Common myeloid progenitor, CD34-positive (primary cell): ENCODE data around the gene STK24.

Experiments
- CTCF ChIA-PET: fragments of 350-600 bp; sonication (Branson Sonifier 250); formaldehyde crosslinking; loops from one replicate; lab custom pipeline; 2021; ENCODE audit warnings: antibody characterized with exemption; lab: Charles Lee
- POLR2A ChIA-PET: fragments of 350-600 bp; sonication (Branson Sonifier 250); formaldehyde crosslinking; loops from one replicate; lab custom pipeline; 2021; ENCODE audit warnings: antibody characterized with exemption; lab: Charles Lee
- DNase-seq, 3 donors: peaks; one replicate each; pipeline versions ENCODE4 v3.0.0 to v3.0.0-alpha.2; 2013
- H3K27ac ChIP-seq, 2 experiments: 1 replicate in 1 of 2; 2 replicates in 1 of 2; pipeline ENCODE4 v1.7.0; 2013; ENCODE audit warnings: inconsistent platforms in 2 of 2, low read length in 2 of 2, mild to moderate bottlenecking in 2 of 2, low read depth in 1 of 2, moderate library complexity in 1 of 2; ENCODE audit not compliant: severe bottlenecking in 2 of 2, insufficient read depth in 1 of 2, poor library complexity in 1 of 2
- H3K27me3 ChIP-seq, 5 experiments: replicated peaks in 2 of 5; 1 replicate in 3 of 5; 2 replicates in 2 of 5; pipeline versions ENCODE4 v1.6.1 to v1.7.0; 2013; ENCODE audit warnings: low read length in 4 of 5, mild to moderate bottlenecking in 2 of 5, moderate library complexity in 2 of 5, inconsistent platforms in 1 of 5; ENCODE audit not compliant: insufficient read depth in 5 of 5, control insufficient read depth in 4 of 5
- H3K36me3 ChIP-seq, 4 experiments: 1 replicate in 2 of 4; 2 replicates in 2 of 4; pipeline versions ENCODE4 v1.6.1 to v1.7.0; 2013; ENCODE audit warnings: low read length in 3 of 4, control low read depth in 1 of 4, mild to moderate bottlenecking in 1 of 4; ENCODE audit not compliant: control insufficient read depth in 4 of 4, insufficient read depth in 4 of 4
- H3K4me1 ChIP-seq, 4 experiments: 1 replicate in 3 of 4; 2 replicates in 1 of 4; pipeline versions ENCODE4 v1.6.1 to v1.7.1; 2013; ENCODE audit warnings: low read length in 3 of 4, mild to moderate bottlenecking in 3 of 4, control low read depth in 1 of 4, inconsistent platforms in 1 of 4, moderate library complexity in 1 of 4; ENCODE audit not compliant: control insufficient read depth in 4 of 4, insufficient read depth in 4 of 4; ENCODE audit errors: control extremely low read depth in 1 of 4
- H3K4me3 ChIP-seq, 7 experiments: 1 replicate in 4 of 7; 2 replicates in 3 of 7; pipeline versions ENCODE4 v1.5.1 to v1.7.0; 2013; ENCODE audit warnings: mild to moderate bottlenecking in 7 of 7, low read length in 6 of 7, moderate library complexity in 6 of 7, inconsistent platforms in 2 of 7, low read depth in 2 of 7, control low read depth in 1 of 7; ENCODE audit not compliant: insufficient read depth in 4 of 7, control insufficient read depth in 1 of 7; ENCODE audit errors: extremely low read depth in 1 of 7
- H3K9me3 ChIP-seq, 5 experiments: 1 replicate in 4 of 5; 2 replicates in 1 of 5; pipeline versions ENCODE4 v1.6.1 to v1.7.1; 2013; ENCODE audit warnings: low read length in 4 of 5, mild to moderate bottlenecking in 2 of 5, inconsistent platforms in 1 of 5, low read depth in 1 of 5, moderate library complexity in 1 of 5; ENCODE audit not compliant: control insufficient read depth in 4 of 5, insufficient read depth in 2 of 5; ENCODE audit errors: control extremely low read depth in 1 of 5
- WGBS: methylation state at CpG from one replicate; pipeline ENCODE4 v1.1.5; 2013; ENCODE audit not compliant: insufficient coverage; 5-methylcytosine and 5-hydroxymethylcytosine counted together

Gene STK24

DNA sequence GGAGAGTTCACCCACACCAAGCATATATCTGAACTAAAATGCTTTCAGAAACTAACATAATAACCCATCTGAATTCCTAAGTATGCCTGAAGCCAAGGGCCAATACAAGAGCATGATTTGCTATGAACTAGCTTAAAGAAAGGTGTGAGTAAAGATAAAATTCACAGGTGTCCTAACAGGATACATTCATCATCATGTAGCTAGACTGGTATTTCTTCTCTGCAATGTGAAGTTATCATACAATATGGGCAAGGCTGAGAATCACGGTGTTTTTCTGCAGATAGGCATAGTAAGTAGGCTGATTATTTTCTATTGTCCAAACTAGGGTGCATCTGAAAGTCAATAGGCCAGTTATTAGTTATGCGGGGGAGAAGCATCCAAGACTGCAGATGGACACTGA is 63.1 kb downstream of the STK24 start:
- H3K36me3 ChIP-seq: peaks cover 8 to 27% (median 11%) of the 10 kb centered on the region in 4 experiments
- H3K27me3 ChIP-seq: no peaks in the 10 kb centered on the region
- no peak for DNase-seq
- H3K27ac ChIP-seq: no peak overlapping the region
- H3K4me3 ChIP-seq: no peak overlapping the region
- ChIA-PET CTCF (no interaction called here), POLR2A (no interaction called here)
- WGBS: 100% methylated on average over 2 of the region's 2 CpGs
- H3K4me1 ChIP-seq: peaks cover 6 to 20% (median 14%) of the 10 kb centered on the region in 4 experiments
- H3K9me3 ChIP-seq: no peaks in the 10 kb centered on the region

DNA sequence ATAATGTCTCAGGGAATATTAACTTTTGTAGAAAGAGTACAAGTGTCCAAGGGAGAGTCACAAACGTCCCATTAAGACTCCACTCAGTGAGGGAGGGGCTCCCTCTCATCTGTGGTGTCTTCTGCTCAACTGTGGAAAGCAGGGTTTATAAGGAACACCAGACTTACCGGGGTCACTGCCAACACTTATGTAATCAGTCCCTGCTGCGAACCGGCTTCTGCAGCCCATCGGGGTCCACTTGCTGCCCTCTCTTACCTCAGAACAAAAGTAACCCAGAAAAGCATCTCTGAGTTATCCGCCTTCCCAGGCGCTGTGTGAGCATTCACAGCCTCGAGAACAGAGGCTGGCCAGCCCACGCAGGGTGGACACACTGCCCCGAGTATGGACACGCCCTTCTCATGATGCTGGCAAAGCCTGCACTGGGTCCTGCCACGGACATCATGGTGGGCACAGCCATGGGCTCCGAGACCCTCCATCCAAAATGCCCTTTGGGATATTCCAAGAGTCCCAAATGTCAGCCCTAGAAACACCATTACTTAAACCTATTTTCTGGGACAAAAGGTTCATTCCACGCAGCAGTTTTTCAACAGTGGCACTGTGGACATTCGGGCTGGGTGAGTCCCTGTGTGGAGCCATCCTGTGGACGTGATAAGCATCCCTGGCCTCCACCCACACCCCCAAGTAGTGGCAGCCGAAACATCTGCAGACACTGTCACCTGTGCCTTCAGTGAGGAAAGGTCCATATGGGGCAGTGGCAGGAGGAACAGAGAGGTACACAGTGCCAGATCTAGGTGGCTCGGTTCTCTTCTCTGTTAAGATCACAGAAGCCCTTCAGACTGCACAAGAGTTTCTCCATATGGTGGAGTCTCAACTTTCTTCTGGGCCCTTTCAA is 63.9 kb downstream of the STK24 start:
- Histone ChIP-seq H3K4me1 (peaks cover 14 to 28% (median 22%) of the 10 kb centered on the region in 4 experiments), H3K27me3 (no peaks in the 10 kb centered on the region), H3K36me3 (peaks cover 8 to 24% (median 11%) of the 10 kb centered on the region in 4 experiments), H3K4me3 (no peak overlapping the region), H3K9me3 (no peaks in the 10 kb centered on the region), H3K27ac (no peak overlapping the region)
- CTCF ChIA-PET: no interaction called here
- POLR2A ChIA-PET: no interaction called here
- 96% methylated on average over 15 of the region's 18 CpGs for WGBS
- no peak for DNase-seq

DNA sequence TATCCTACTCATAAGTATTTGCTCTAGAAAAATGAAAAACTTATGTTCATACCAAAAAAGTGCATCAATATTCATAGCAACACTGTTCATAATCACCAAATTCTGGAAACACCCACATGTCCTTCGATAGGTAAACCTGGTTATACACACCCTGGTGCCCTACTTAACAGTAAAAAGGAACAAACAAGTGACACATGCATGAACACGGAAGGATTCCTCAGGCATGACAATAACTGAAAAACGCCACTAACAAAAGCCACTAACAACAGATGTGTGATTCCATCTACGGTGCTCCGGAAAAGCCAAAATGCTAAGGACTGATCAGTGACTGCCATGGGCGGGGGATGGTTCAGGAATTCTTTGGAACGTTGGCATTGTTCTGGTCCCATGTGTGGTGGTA is 65.5 kb downstream of the STK24 start:
- no peaks in the 10 kb centered on the region for H3K27me3 ChIP-seq
- no peak overlapping the region for H3K27ac ChIP-seq
- no peak for DNase-seq
- 96% methylated on average over 4 of the region's 7 CpGs for WGBS
- peaks cover 24 to 44% (median 35%) of the 10 kb centered on the region in 4 experiments for H3K4me1 ChIP-seq
- H3K4me3 ChIP-seq: no peak overlapping the region
- ChIA-PET CTCF (interaction anchor here (1.6 kb wide), 1 partner anchor 8 kb away, joined by 8 read pairs; no protein-coding TSS in a partner anchor), POLR2A (no interaction called here)
- no peaks in the 10 kb centered on the region for H3K9me3 ChIP-seq
- H3K36me3 ChIP-seq: peaks cover 8 to 24% (median 8%) of the 10 kb centered on the region in 4 experiments

DNA sequence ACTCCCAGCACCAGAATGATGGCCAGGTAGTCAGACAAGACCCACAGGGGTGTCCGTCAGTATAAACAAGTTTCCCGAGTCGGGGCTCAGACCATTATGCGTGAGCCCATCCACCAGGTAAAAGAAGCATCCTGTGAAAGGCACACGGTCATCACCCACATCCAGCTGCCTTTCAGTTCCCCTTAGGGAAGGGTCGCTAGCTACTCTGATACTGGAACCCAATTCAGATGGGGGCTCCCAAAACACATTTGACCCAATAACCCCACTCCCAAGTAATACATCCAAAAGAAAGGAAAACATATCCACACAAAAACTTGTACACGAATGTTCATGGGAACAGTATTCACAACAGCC is 66.8 kb downstream of the STK24 start:
- Histone ChIP-seq H3K27ac (peak overlapping the region; percentile 87 to 91), H3K27me3 (no peaks in the 10 kb centered on the region), H3K36me3 (peaks cover 4 to 22% (median 8%) of the 10 kb centered on the region in 4 experiments), H3K4me3 (peak overlapping the region in 1 of 7 experiments; percentile 2), H3K4me1 (peaks cover 24 to 48% (median 38%) of the 10 kb centered on the region in 4 experiments), H3K9me3 (no peaks in the 10 kb centered on the region)
- DNase-seq: no peak
- POLR2A ChIA-PET: no interaction called here
- CTCF ChIA-PET: interaction anchor here (1.3 to 2.1 kb wide), 4 partner anchors 10 to 34 kb away, joined by 3 to 8 read pairs (median 6); no protein-coding TSS in a partner anchor
- 94% methylated on average over 6 of the region's 7 CpGs for WGBS

DNA sequence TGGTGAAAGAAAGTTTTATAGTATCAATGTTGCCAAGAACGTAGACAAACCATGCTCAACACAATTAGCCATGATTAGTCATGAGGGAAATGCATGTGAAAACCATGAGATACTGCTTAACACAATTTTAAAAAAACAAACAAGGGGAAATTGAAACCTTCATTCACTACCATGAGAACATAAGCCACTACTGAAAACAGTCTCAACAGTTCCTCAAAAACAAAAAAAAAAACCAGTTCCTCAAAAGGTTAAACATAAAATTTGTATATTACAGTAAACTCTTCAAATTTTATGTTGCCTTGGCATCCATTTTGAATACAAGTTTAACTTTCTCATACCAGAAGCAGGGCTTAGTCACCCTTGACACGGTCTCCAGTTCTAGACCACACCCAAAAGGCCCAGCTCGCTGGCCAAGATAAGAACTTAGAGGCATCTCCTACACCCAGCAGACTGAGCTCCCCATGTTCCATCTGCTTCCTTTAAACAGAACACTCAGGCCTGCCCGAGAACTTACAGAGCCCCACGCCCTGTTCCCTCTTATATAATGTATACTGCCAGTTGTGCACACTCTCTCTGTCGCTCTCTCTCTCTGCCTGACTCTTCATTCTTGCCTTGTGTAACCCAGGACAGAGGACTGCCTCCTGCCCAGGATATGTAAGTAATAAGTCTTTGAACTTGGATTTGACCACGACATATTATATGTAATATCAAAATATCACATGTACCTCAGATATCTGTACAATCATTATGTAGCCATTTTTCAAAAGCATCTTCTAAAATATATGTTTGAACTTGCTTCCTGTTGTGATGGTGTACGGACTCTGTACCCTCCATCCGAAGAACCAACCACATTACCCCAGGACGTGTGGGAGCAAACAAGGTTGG is 67.4 kb downstream of the STK24 start:
- peak; percentile 95 to 100 (median 99) for DNase-seq
- Histone ChIP-seq H3K4me3 (peak overlapping the region in 3 of 7 experiments; percentile 2 to 39 (median 10)), H3K9me3 (no peaks in the 10 kb centered on the region), H3K36me3 (peaks cover 4 to 22% (median 8%) of the 10 kb centered on the region in 4 experiments), H3K27me3 (no peaks in the 10 kb centered on the region), H3K27ac (peak overlapping the region; percentile 87 to 91), H3K4me1 (peaks cover 24 to 54% (median 43%) of the 10 kb centered on the region in 4 experiments)
- ChIA-PET CTCF (interaction anchor here (1.0 to 2.4 kb wide), 8 partner anchors 10 to 38 kb away, joined by 3 to 8 read pairs (median 4); no protein-coding TSS in a partner anchor), POLR2A (interaction anchor here (0.6 kb wide), 1 partner anchor 130 kb away, joined by 3 read pairs; no protein-coding TSS in a partner anchor)
- 0% methylated on average over 4 of the region's 10 CpGs for WGBS

DNA sequence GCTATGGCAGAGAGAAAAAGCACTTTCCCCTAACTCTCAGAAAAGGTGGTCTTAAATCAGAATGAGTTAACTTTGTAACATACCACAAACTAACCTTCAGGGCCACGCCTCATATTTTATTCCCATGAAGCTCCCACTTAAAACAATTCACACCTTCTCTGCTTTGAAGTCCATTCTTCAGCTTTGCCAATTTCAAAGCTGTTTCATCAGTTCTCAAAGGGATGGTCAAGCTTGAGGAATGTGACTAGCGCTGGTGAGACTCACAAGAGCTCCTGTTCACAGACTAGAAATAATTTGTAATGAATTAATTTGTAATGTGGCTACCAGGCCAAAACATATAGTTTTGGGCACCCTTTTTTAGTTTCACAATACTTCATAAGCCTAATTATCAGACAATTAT is 68.2 kb downstream of the STK24 start:
- 90% methylated on average over 1 of the region's 2 CpGs for WGBS
- H3K4me3 ChIP-seq: peak overlapping the region in 3 of 7 experiments; percentile 10 to 18 (median 15)
- peak overlapping the region; percentile 87 to 91 for H3K27ac ChIP-seq

More for the DNA sequence above, 68.2 kb downstream of the STK24 start:
- DNase-seq: no peak
- CTCF ChIA-PET: interaction anchor here (0.7 to 2.4 kb wide), 8 partner anchors 11 to 39 kb away, joined by 3 to 6 read pairs (median 3); no protein-coding TSS in a partner anchor
- Histone ChIP-seq H3K9me3 (no peaks in the 10 kb centered on the region), H3K36me3 (peaks cover 2 to 18% (median 8%) of the 10 kb centered on the region in 4 experiments), H3K27me3 (no peaks in the 10 kb centered on the region), H3K4me1 (peaks cover 24 to 62% (median 49%) of the 10 kb centered on the region in 4 experiments)
- POLR2A ChIA-PET: interaction anchor here (0.6 kb wide), 1 partner anchor 20 kb away, joined by 3 read pairs; no protein-coding TSS in a partner anchor
